Muscle layer of duodenum (tissue), 2 donors: ENCODE data around the gene ELSPBP1.
"Not testable (repeated sequence)": the region's sequence is repeated elsewhere in the genome, so short reads cannot be mapped to it uniquely, and the experiment has no call there.

Source experiments
- H3K27ac ChIP-seq: one replicate; pipeline ENCODE4 v1.7.0; 2013; ENCODE audit warnings: mild to moderate bottlenecking, low read length
- H3K27me3 ChIP-seq: one replicate; pipeline ENCODE4 v1.7.0; 2013; ENCODE audit warnings: low read depth, mild to moderate bottlenecking, control low read depth, low read length
- H3K36me3 ChIP-seq, 2 donors: one replicate each; pipeline ENCODE4 v1.7.0; 2013; ENCODE audit warnings: low read length in 2 of 2, control low read depth in 1 of 2, mild to moderate bottlenecking in 1 of 2; ENCODE audit not compliant: insufficient read depth in 2 of 2, control insufficient read depth in 1 of 2
- H3K4me1 ChIP-seq, 2 donors: one replicate each; pipeline ENCODE4 v1.7.0; 2013; ENCODE audit warnings: low read length in 2 of 2, mild to moderate bottlenecking in 2 of 2, control low read depth in 1 of 2, moderate library complexity in 1 of 2; ENCODE audit not compliant: insufficient read depth in 2 of 2, control insufficient read depth in 1 of 2
- H3K4me3 ChIP-seq, 2 donors: one replicate each; pipeline ENCODE4 v1.7.0; 2013; ENCODE audit warnings: low read length in 2 of 2, low read depth in 1 of 2, mild to moderate bottlenecking in 1 of 2
- H3K9me3 ChIP-seq, 2 donors: one replicate each; pipeline ENCODE4 v1.7.0; 2013; ENCODE audit warnings: low read length in 2 of 2, control low read depth in 1 of 2, mild to moderate bottlenecking in 1 of 2; ENCODE audit not compliant: control insufficient read depth in 1 of 2
- donor health status: healthy.

Gene ELSPBP1

GRCh38 chr19:47994209-47994802 is at the start of gene ELSPBP1:
Gene ELSPBP1, plus strand, starts transcription at chr19:47994632. Its CDS starts 14,036 bp downstream, at chr19:48008668.
- Histone ChIP-seq H3K4me1 (no peaks in the 10 kb centered on the region), H3K4me3 (no peak within 1 kb of the TSS), H3K27ac (no peak within 1 kb of the TSS), H3K9me3 (no peaks in the 10 kb centered on the region), H3K36me3 (no peaks in the 10 kb centered on the region), H3K27me3 (no peaks in the 10 kb centered on the region)

GRCh38 chr19:47949852-47950521 is 44.4 kb upstream of the ELSPBP1 start:
- H3K9me3 ChIP-seq, H3K27me3 ChIP-seq, H3K4me1 ChIP-seq, H3K4me3 ChIP-seq, H3K36me3 ChIP-seq, H3K27ac ChIP-seq: not testable (repeated sequence)

- H3K36me3 ChIP-seq, H3K27ac ChIP-seq, H3K27me3 ChIP-seq, H3K9me3 ChIP-seq, H3K4me1 ChIP-seq, H3K4me3 ChIP-seq: not testable (repeated sequence)
Measured at GRCh38 chr19:47952132-47952531, 42.3 kb upstream of the ELSPBP1 start.

GRCh38 chr19:47955936-47956335 is 38.5 kb upstream of the ELSPBP1 start:
- not testable (repeated sequence) for H3K4me3 ChIP-seq, H3K36me3 ChIP-seq, H3K27me3 ChIP-seq, H3K9me3 ChIP-seq, H3K4me1 ChIP-seq, H3K27ac ChIP-seq

GRCh38 chr19:47973529-47973928 is 20.9 kb upstream of the ELSPBP1 start:
- Histone ChIP-seq H3K4me3 (no peak overlapping the region), H3K36me3 (no peaks in the 10 kb centered on the region), H3K4me1 (no peaks in the 10 kb centered on the region), H3K27ac (no peak overlapping the region), H3K9me3 (no peaks in the 10 kb centered on the region), H3K27me3 (no peaks in the 10 kb centered on the region)

GRCh38 chr19:47991191-47991808 is 3.1 kb upstream of the ELSPBP1 start:
- Histone ChIP-seq H3K36me3 (no peaks in the 10 kb centered on the region), H3K4me1 (no peaks in the 10 kb centered on the region), H3K9me3 (no peaks in the 10 kb centered on the region), H3K27me3 (no peaks in the 10 kb centered on the region), H3K4me3 (no peak overlapping the region), H3K27ac (no peak overlapping the region)

- H3K27me3 ChIP-seq = no peaks in the 10 kb centered on the region
- no peaks in the 10 kb centered on the region for H3K9me3 ChIP-seq
- H3K4me1 ChIP-seq = no peaks in the 10 kb centered on the region
- no peak within 1 kb of the TSS for H3K27ac ChIP-seq
- H3K36me3 ChIP-seq = no peaks in the 10 kb centered on the region
- H3K4me3 ChIP-seq = no peak within 1 kb of the TSS
Measured at GRCh38 chr19:47992070-47992469, 2.4 kb upstream of the ELSPBP1 start, which contains the start of gene BSPH1. Gene BSPH1, minus strand, starts transcription at chr19:47992170. Its CDS starts 89 bp downstream, at chr19:47992081.

- Histone ChIP-seq H3K4me1 (no peaks in the 10 kb centered on the region), H3K27ac (no peak overlapping the region), H3K4me3 (no peak overlapping the region), H3K36me3 (no peaks in the 10 kb centered on the region), H3K27me3 (no peaks in the 10 kb centered on the region), H3K9me3 (no peaks in the 10 kb centered on the region)
Measured at GRCh38 chr19:47996230-47996727, 1.8 kb downstream of the ELSPBP1 start.

- Histone ChIP-seq H3K36me3 (no peaks in the 10 kb centered on the region), H3K27ac (no peak overlapping the region), H3K27me3 (no peaks in the 10 kb centered on the region), H3K4me3 (no peak overlapping the region), H3K9me3 (no peaks in the 10 kb centered on the region), H3K4me1 (no peaks in the 10 kb centered on the region)
Measured at GRCh38 chr19:47998800-47999199, 4.4 kb downstream of the ELSPBP1 start.

- H3K27ac ChIP-seq = no peak overlapping the region
- H3K36me3 ChIP-seq = no peaks in the 10 kb centered on the region
- no peaks in the 10 kb centered on the region for H3K9me3 ChIP-seq
- no peaks in the 10 kb centered on the region for H3K4me1 ChIP-seq
- no peaks in the 10 kb centered on the region for H3K27me3 ChIP-seq
- H3K4me3 ChIP-seq = no peak overlapping the region
Measured at GRCh38 chr19:48000846-48001245, 6.4 kb downstream of the ELSPBP1 start.

GRCh38 chr19:48004236-48004635 is 9.8 kb downstream of the ELSPBP1 start:
- Histone ChIP-seq H3K4me1 (no peaks in the 10 kb centered on the region), H3K36me3 (no peaks in the 10 kb centered on the region), H3K4me3 (no peak overlapping the region), H3K27me3 (no peaks in the 10 kb centered on the region), H3K27ac (no peak overlapping the region), H3K9me3 (peaks cover 0 to under 1% of the 10 kb centered on the region in 2 donors)
